ENCODE measurements around the gene MRPL52.

Gene MRPL52

GRCh38 chr14:22848351-22849164 lies 18.9 kb downstream of the MRPL52 start:
- Histone ChIP-seq H3K36me3 (ENCODE audit: control insufficient read depth in 2 of 2, insufficient read depth in 1 of 2, low read length in 2 of 2) (no peaks in the 10 kb centered on the region; a peak in 1 of 3 replicates), H3K4me1 (ENCODE audit: control insufficient read depth, insufficient read depth, low read length) (no peaks in the 10 kb centered on the region), H3K4me3 (ENCODE audit: low read depth, low read length) (no peak overlapping the region), H3K27ac (ENCODE audit: extremely low read depth, low read depth, low read length) (no peak overlapping the region), H3K9me3 (ENCODE audit: control insufficient read depth, insufficient read depth, low read depth, low read length) (no peaks in the 10 kb centered on the region)
- TF ChIP-seq ZNF398 (tag by site-specific recombination; IDR thresholded peaks at IDR 0.05) (peak; percentile 67), ZNF341 (tag by site-specific recombination; IDR thresholded peaks at IDR 0.05; ENCODE audit: low read depth) (peak; percentile 44), MZF1 (tag by site-specific recombination; IDR thresholded peaks at IDR 0.05; ENCODE audit: borderline replicate concordance) (no peak), ZFHX2 (tag by site-specific recombination; conservative IDR thresholded peaks at IDR 0.05) (0 out of 2 replicates have a peak, but pooled peaks have one; percentile 52), ZNF335 (tag by site-specific recombination; conservative IDR thresholded peaks at IDR 0.05) (0 out of 2 replicates have a peak, but pooled peaks have one; percentile 24), ZBTB20 (tag by site-specific recombination; IDR thresholded peaks at IDR 0.05) (peak; percentile 68), ZBTB48 (tag by site-specific recombination; IDR thresholded peaks at IDR 0.05) (0 out of 2 replicates have a peak, but pooled peaks have one; percentile 14), ZIC2 (tag by site-specific recombination; IDR thresholded peaks at IDR 0.05) (peak; percentile 16; the same call in 1 of the 2 replicates), PRDM10 (tag by site-specific recombination; IDR thresholded peaks at IDR 0.05) (peak; percentile 83; the same call in 1 of the 2 replicates), GLI2 (tag by site-specific recombination; IDR thresholded peaks at IDR 0.05; ENCODE audit: borderline replicate concordance, low read depth) (no peak)
- CTCF ChIA-PET: interaction anchor here (0.6 to 9.7 kb wide), 4 partner anchors 12 to 292 kb away, joined by 3 to 115 read pairs (median 4); no protein-coding TSS in a partner anchor
- POLR2A ChIA-PET: interaction anchor here (0.6 kb wide), 1 partner anchor 22 kb away, joined by 3 read pairs; no protein-coding TSS in a partner anchor

GRCh38 chr14:22849212-22849819 lies 19.6 kb downstream of the MRPL52 start:
- Histone ChIP-seq H3K36me3 (ENCODE audit: control insufficient read depth in 2 of 2, insufficient read depth in 1 of 2, low read length in 2 of 2) (no peaks in the 10 kb centered on the region), H3K4me3 (ENCODE audit: low read depth, low read length) (no peak overlapping the region), H3K9me3 (ENCODE audit: control insufficient read depth, insufficient read depth, low read depth, low read length) (no peaks in the 10 kb centered on the region), H3K27ac (ENCODE audit: extremely low read depth, low read depth, low read length) (no peak overlapping the region), H3K4me1 (ENCODE audit: control insufficient read depth, insufficient read depth, low read length) (no peaks in the 10 kb centered on the region)
- ChIA-PET POLR2A (no interaction called here), CTCF (interaction anchor here (1.0 to 9.7 kb wide), 5 partner anchors 26 to 294 kb away, joined by 3 to 115 read pairs (median 7); no protein-coding TSS in a partner anchor)
- no peak for TF ChIP-seq ZNF266 (tag by site-specific recombination; IDR thresholded peaks at IDR 0.05; ENCODE audit: low read depth)
- no peak for TF ChIP-seq IKZF3 (tag by site-specific recombination; IDR thresholded peaks at IDR 0.05)
- TF ChIP-seq ZBTB21 (tag by site-specific recombination; IDR thresholded peaks at IDR 0.05): no peak
- no peak for TF ChIP-seq REST (tag by site-specific recombination; IDR thresholded peaks at IDR 0.05)
- no peak for TF ChIP-seq ZBTB10 (tag by site-specific recombination; IDR thresholded peaks at IDR 0.05)
- TF ChIP-seq ZNF324 (tag by site-specific recombination; IDR thresholded peaks at IDR 0.05): no peak
- no peak for TF ChIP-seq ZEB2 (tag by site-specific recombination; IDR thresholded peaks at IDR 0.05)
